Endothelial cell of umbilical vein (primary cell): ENCODE results near the gene GAK. TPM values are rescaled to one million over a fixed set of nuclear protein-coding genes. Genes with fewer than 3 reads are reported as not detected.

Experiments
- BruUV-seq: library from RNA; stranded (reverse); fragments of 400-500 nt; replicated peaks from 2 replicates; lab custom pipeline; 2021; lab: Mats Ljungman, UMichigan
- CTCF ChIA-PET: fragments of 300-600, 350-600 bp; sonication (Branson Sonifier 250); formaldehyde crosslinking; loops from one replicate; lab custom pipeline; 2021; ENCODE audit warnings: antibody characterized with exemption, inconsistent platforms; lab: Charles Lee
- POLR2A ChIA-PET: fragments of 300-600, 350-600 bp; sonication (Branson Sonifier 250); formaldehyde crosslinking; loops from one replicate; lab custom pipeline; 2021; ENCODE audit warnings: antibody characterized with exemption, inconsistent platforms; lab: Charles Lee
- DNase-seq: peaks from one replicate; pipeline ENCODE4 v3.0.0-alpha.2; 2011; ENCODE audit warnings: low read depth, low spot score
- FAIRE-seq: peaks from 2 replicates; lab custom pipeline; 2011; peaks lifted over from hg19 to GRCh38; lab: Jason Lieb, UNC
- H2AFZ ChIP-seq: 2 replicates; pipeline ENCODE4 v1.6.0; 2012; ENCODE audit warnings: low read depth, low read length, control low read depth, inconsistent platforms
- H3K27ac ChIP-seq: 2 replicates; pipeline ENCODE4 v1.5.1; 2011; ENCODE audit warnings: low read depth, mild to moderate bottlenecking, control low read depth, low read length, moderate library complexity; ENCODE audit not compliant: insufficient read depth
- H3K27me3 ChIP-seq, 2 experiments: 2 replicates each; pipeline versions ENCODE4 v1.6.0 to v1.6.1; 2011; ENCODE audit warnings: low read length in 2 of 2, mixed read lengths in 1 of 2; ENCODE audit not compliant: control insufficient read depth in 2 of 2, insufficient read depth in 2 of 2
- H3K36me3 ChIP-seq, 2 experiments: 2 replicates in 1 of 2; 3 replicates in 1 of 2; pipeline ENCODE4 v1.5.1; 2011; ENCODE audit warnings: low read length in 2 of 2, mild to moderate bottlenecking in 1 of 2, moderate library complexity in 1 of 2; ENCODE audit not compliant: control insufficient read depth in 2 of 2, insufficient read depth in 2 of 2; ENCODE audit errors: extremely low read depth in 1 of 2
- H3K4me1 ChIP-seq: 3 replicates; pipeline ENCODE4 v1.5.1; 2011; ENCODE audit warnings: mild to moderate bottlenecking, low read length; ENCODE audit not compliant: control insufficient read depth, insufficient read depth; ENCODE audit errors: extremely low read depth
- H3K4me2 ChIP-seq: 2 replicates; pipeline ENCODE4 v1.6.1; 2011; ENCODE audit warnings: low read length, control low read depth, mixed read lengths; ENCODE audit not compliant: insufficient read depth
- H3K4me3 ChIP-seq, 3 experiments: fragments of 200-600 bp in 1 of 3; sonication (generic), shearing (Covaris generic) in 1 of 3; replicated peaks in 1 of 3; 2 replicates each; pipeline ENCODE4 v1.5.1; 2011 to 2016; ENCODE audit warnings: control low read depth in 3 of 3, low read length in 3 of 3, mild to moderate bottlenecking in 2 of 3, inconsistent platforms in 1 of 3, low read depth in 1 of 3, moderate library complexity in 1 of 3; ENCODE audit not compliant: insufficient read depth in 1 of 3
- H3K79me2 ChIP-seq: 2 replicates; pipeline ENCODE4 v1.6.0; 2012; ENCODE audit warnings: low read length, inconsistent platforms; ENCODE audit not compliant: control insufficient read depth, insufficient read depth
- H3K9ac ChIP-seq: replicated peaks from 2 replicates; pipeline ENCODE3; 2011; ENCODE audit warnings: low read length, control low read depth; ENCODE audit not compliant: insufficient read depth; ENCODE audit errors: extremely low read depth
- H3K9me1 ChIP-seq: replicated peaks from 3 replicates; pipeline ENCODE4 v1.6.0; 2011; ENCODE audit warnings: mild to moderate bottlenecking, low read length; ENCODE audit not compliant: control insufficient read depth, insufficient read depth; ENCODE audit errors: extremely low read depth
- H3K9me3 ChIP-seq: replicated peaks from 2 replicates; pipeline ENCODE4 v1.5.1; 2012; ENCODE audit warnings: low read length, inconsistent platforms; ENCODE audit not compliant: control insufficient read depth, insufficient read depth
- H4K20me1 ChIP-seq: replicated peaks from 2 replicates; pipeline ENCODE3; 2011; ENCODE audit warnings: mild to moderate bottlenecking, low read length; ENCODE audit not compliant: control insufficient read depth, insufficient read depth; ENCODE audit errors: extremely low read depth
- EZH2 ChIP-seq: IDR thresholded peaks from 2 replicates; pipeline ENCODE4 v1.6.1; 2012; ENCODE audit warnings: borderline replicate concordance, low read depth, mild to moderate bottlenecking, moderate library complexity, low read length, inconsistent platforms; ENCODE audit not compliant: severe bottlenecking
- FOS ChIP-seq: IDR thresholded peaks from 2 replicates; pipeline ENCODE4 v1.6.1; 2011; ENCODE audit warnings: mild to moderate bottlenecking, low read length, moderate library complexity, borderline replicate concordance; ENCODE audit not compliant: insufficient read depth
- GATA2 ChIP-seq: IDR thresholded peaks from 2 replicates; pipeline ENCODE4 v1.7.0; 2011; ENCODE audit warnings: low read depth, mild to moderate bottlenecking, moderate library complexity, mixed read lengths, low read length; ENCODE audit not compliant: insufficient read length, insufficient read depth
- JUN ChIP-seq: IDR thresholded peaks from 2 replicates; pipeline ENCODE4 v1.6.1; 2011; ENCODE audit warnings: borderline replicate concordance, low read depth; ENCODE audit not compliant: insufficient read length, insufficient read depth
- MYC ChIP-seq: IDR thresholded peaks from one replicate; pipeline ENCODE4 v1.6.1; 2011; ENCODE audit warnings: mild to moderate bottlenecking, low read depth, low read length
- POLR2A ChIP-seq: IDR thresholded peaks from 2 replicates; pipeline ENCODE4 v1.6.1; 2012; ENCODE audit warnings: low read depth, mild to moderate bottlenecking, control low read depth, low read length
- POLR2AphosphoS5 ChIP-seq: IDR thresholded peaks from 2 replicates; pipeline ENCODE4 v1.6.1; 2012; ENCODE audit warnings: low read depth, mild to moderate bottlenecking, control low read depth, low read length, moderate library complexity; ENCODE audit not compliant: insufficient read depth
- dilution Hi-C: fragments of 300-500 bp; cut with MboI; formaldehyde crosslinking; loops from one replicate; pipeline ENCODE4 v1.15.0; 2019; ENCODE audit warnings: low sequenced_read_pairs; ENCODE audit not compliant: extremely low pct_ligation_motif_present
- intact Hi-C: fragments of 100-400 bp; cut with micrococcal nuclease; formaldehyde crosslinking; loops from one replicate; pipeline ENCODE4 v1.10.0; 2022
- polyA plus RNA-seq, 4 experiments: library from polyadenylated mRNA; depleted of rRNA in 3 of 4; stranded (reverse) in 3 of 4; unstranded in 1 of 4; fragments of >200 nt; gene quantifications; 2 replicates each; pipeline versions ENCODE4 v1.2.1 to v1.2.3, GENCODE V29; 2011 to 2012; ENCODE audit warnings: missing spikeins in 1 of 4
- total RNA-seq: library from RNA; stranded (reverse); gene quantifications from 2 replicates; pipeline ENCODE4 v1.2.3, GENCODE V29; 2021
- TF ChIP-seq, protein P1 (sequence below), 2 donors: IDR thresholded peaks; 1 replicate in 1 of 2; 2 replicates in 1 of 2; pipeline ENCODE4 v1.5.1; 2011; ENCODE audit warnings: low read length in 2 of 2, mild to moderate bottlenecking in 2 of 2, moderate library complexity in 2 of 2, control low read depth in 1 of 2, inconsistent platforms in 1 of 2, low read depth in 1 of 2; ENCODE audit not compliant: insufficient read depth in 1 of 2; ENCODE audit errors: extremely low read depth in 1 of 2
- TF ChIP-seq, protein P2 (sequence below): IDR thresholded peaks from 2 replicates; pipeline ENCODE4 v1.6.1; 2011; ENCODE audit not compliant: insufficient read depth, insufficient read length

The GAK gene
- total and polyA plus RNA-seq, 2 donors (not counting 3 experiments of a cell fraction or from before 2014, with no cell fraction given) = 49.6 to 109 TPM

DNA sequence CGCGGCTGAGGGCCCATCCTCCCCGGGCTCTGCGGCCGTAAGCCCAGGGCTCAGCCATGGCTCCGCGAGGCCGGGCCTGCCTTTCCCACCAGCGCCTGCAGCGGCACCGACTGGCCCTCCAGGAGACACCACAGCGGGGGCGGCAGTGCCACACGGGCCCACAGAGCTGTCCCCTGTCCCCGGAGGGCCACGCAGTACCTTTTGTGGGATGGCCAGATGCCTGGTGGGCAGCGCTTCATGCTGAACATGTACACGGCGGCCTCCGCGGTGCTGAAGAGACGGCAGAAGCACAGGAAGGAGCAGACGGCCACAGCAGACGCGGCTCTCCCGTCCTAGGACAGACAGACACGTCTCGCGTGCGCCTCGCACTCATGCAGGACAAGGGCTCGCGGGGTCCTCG lies 50.4 kb downstream of the GAK start:
- no peak overlapping the region for H3K4me3 ChIP-seq
- ChIA-PET CTCF (no interaction called here), POLR2A (no interaction called here)
- no peak overlapping the region for H3K9ac ChIP-seq
- TF ChIP-seq, protein P1, sequence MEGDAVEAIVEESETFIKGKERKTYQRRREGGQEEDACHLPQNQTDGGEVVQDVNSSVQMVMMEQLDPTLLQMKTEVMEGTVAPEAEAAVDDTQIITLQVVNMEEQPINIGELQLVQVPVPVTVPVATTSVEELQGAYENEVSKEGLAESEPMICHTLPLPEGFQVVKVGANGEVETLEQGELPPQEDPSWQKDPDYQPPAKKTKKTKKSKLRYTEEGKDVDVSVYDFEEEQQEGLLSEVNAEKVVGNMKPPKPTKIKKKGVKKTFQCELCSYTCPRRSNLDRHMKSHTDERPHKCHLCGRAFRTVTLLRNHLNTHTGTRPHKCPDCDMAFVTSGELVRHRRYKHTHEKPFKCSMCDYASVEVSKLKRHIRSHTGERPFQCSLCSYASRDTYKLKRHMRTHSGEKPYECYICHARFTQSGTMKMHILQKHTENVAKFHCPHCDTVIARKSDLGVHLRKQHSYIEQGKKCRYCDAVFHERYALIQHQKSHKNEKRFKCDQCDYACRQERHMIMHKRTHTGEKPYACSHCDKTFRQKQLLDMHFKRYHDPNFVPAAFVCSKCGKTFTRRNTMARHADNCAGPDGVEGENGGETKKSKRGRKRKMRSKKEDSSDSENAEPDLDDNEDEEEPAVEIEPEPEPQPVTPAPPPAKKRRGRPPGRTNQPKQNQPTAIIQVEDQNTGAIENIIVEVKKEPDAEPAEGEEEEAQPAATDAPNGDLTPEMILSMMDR (IDR thresholded peaks at IDR 0.05; ENCODE audit: extremely low read depth in 1 of 2, insufficient read depth in 1 of 2, low read depth in 1 of 2, low read length in 2 of 2) = no peak
- TF ChIP-seq MYC (no peak), POLR2A (no peak), FOS (no peak), GATA2 (no peak), EZH2 (no peak), JUN (no peak), POLR2AphosphoS5 (no peak)
- TF ChIP-seq, protein P2, sequence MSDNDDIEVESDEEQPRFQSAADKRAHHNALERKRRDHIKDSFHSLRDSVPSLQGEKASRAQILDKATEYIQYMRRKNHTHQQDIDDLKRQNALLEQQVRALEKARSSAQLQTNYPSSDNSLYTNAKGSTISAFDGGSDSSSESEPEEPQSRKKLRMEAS = no peak
- no peaks in the 10 kb centered on the region for H3K9me1 ChIP-seq
- H3K9me3 ChIP-seq = no peaks in the 10 kb centered on the region
- H4K20me1 ChIP-seq = no peaks in the 10 kb centered on the region
- H3K27me3 ChIP-seq = no peaks in the 10 kb centered on the region
- H2AFZ ChIP-seq = no peak overlapping the region
- FAIRE-seq (no peak), DNase-seq (no peak)
- no peak overlapping the region for H3K27ac ChIP-seq
- BruUV-seq = no TSS peak
- H3K4me1 ChIP-seq = no peaks in the 10 kb centered on the region
- dilution Hi-C loops (no loop called here), intact Hi-C loops (no loop called here)
- no peaks in the 10 kb centered on the region for H3K79me2 ChIP-seq
- no peak overlapping the region for H3K4me2 ChIP-seq
- peaks cover 6 to 38% of the 10 kb centered on the region in 2 experiments for H3K36me3 ChIP-seq
